ACC112 (cell line): ENCODE data around the gene DYNC2LI1.

Source experiments
- H2AFZ ChIP-seq: fragments of 200-600 bp; sonication (generic); one replicate; pipeline ENCODE4 v1.6.0; 2017; ENCODE audit warnings: antibody characterized with exemption, low read length; ENCODE audit not compliant: unreplicated experiment
- H3K27ac ChIP-seq: fragments of 200-600 bp; sonication (generic); 2 replicates; pipeline ENCODE4 v1.5.1; 2014; ENCODE audit warnings: low read depth, mild to moderate bottlenecking, antibody characterized with exemption, low read length, moderate library complexity
- H3K27me3 ChIP-seq: fragments of 200-600 bp; sonication (generic); 2 replicates; pipeline ENCODE4 v1.6.1; 2014; ENCODE audit warnings: mild to moderate bottlenecking, antibody characterized with exemption, low read length, moderate library complexity, mixed read lengths; ENCODE audit not compliant: insufficient read depth
- H3K36me3 ChIP-seq: fragments of 200-600 bp; sonication (generic); 2 replicates; pipeline ENCODE4 v1.6.1; 2016; ENCODE audit warnings: mild to moderate bottlenecking, antibody characterized with exemption, low read length, moderate library complexity, mixed read lengths; ENCODE audit not compliant: insufficient read depth
- H3K4me1 ChIP-seq: fragments of 200-600 bp; sonication (generic); one replicate; pipeline ENCODE4 v1.6.1; 2016; ENCODE audit warnings: low read length, mixed read lengths; ENCODE audit not compliant: insufficient read depth, unreplicated experiment, control insufficient read depth
- H3K4me3 ChIP-seq: fragments of 200-600 bp; sonication (generic); 2 replicates; pipeline ENCODE4 v1.5.1; 2014; ENCODE audit warnings: mild to moderate bottlenecking, low read depth, low read length
- H3K79me2 ChIP-seq: fragments of 200-600 bp; sonication (generic); one replicate; pipeline ENCODE4 v1.6.0; 2016; ENCODE audit warnings: low read length; ENCODE audit not compliant: control insufficient read depth, unreplicated experiment, insufficient read depth

The DYNC2LI1 gene

DNA sequence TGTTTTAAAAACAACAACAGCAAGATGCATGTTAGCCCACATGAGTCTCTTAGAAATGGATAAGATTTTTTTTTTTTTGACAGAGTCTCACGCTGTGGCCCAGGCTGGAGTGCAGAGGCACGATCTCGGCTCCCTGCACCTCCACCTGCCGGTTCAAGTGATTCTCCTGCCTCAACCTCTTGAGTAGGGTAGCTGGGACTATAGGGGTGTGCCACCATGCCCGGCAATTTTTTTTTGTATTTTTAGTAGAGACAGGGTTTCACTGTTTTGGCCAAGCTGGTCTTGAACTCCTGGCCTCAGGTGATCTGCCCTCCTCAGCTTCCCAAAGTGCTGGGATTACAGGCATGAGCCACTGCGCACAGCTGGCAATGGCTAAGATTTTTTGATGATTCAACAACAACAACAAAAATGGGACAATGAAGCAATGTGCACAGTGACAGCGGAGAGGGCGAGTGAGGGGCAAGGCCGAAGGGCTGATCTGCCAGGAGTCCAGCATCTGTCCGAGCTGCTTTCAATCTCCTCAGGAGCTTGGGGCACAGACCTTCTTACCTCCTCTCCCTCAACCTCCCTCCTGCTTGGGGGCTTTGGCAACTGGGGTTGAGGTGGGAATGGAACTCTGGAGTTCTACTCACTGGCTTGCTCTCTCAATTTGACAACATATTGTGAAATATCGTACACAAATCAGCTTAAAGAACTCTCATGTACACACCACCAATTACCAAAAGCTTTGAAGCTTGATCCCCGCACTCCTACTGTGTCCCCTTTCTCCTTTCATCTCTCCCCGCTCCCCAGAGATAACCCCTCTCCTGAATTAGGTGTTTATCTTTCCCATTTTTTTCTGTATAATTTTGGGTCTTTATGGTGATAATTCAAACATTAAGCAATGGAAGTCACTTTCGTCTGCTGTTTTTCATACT, 68.4 kb downstream of the DYNC2LI1 start:
- no peak overlapping the region for H3K4me3 ChIP-seq
- no peak overlapping the region for H3K27ac ChIP-seq
- no peak overlapping the region for H2AFZ ChIP-seq
- no peaks in the 10 kb centered on the region for H3K36me3 ChIP-seq
- H3K27me3 ChIP-seq, result peaks cover 33% of the 10 kb centered on the region; the same call in 1 of the 2 replicates
- H3K79me2 ChIP-seq, result no peaks in the 10 kb centered on the region
- H3K4me1 ChIP-seq, result no peaks in the 10 kb centered on the region

DNA sequence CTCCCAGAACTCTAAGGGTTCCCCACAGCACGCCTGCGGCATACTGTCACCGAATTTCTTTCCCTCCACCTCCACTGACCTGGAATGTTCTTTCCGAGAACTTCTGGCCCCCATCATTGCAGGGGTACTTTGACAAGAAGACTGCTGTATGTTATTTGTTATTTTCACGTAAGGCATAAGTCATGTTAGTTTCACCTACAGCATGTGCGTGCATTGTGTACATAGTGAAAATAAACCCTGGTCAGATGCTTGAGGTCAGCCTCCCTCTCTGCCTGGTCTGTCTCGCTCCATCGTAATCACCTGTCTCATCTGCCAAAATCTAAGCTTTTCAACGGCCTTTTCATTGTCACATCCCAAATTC, 69.0 kb downstream of the DYNC2LI1 start:
- H3K27ac ChIP-seq, result no peak overlapping the region
- peaks cover 36% of the 10 kb centered on the region; the same call in 1 of the 2 replicates for H3K27me3 ChIP-seq

DNA sequence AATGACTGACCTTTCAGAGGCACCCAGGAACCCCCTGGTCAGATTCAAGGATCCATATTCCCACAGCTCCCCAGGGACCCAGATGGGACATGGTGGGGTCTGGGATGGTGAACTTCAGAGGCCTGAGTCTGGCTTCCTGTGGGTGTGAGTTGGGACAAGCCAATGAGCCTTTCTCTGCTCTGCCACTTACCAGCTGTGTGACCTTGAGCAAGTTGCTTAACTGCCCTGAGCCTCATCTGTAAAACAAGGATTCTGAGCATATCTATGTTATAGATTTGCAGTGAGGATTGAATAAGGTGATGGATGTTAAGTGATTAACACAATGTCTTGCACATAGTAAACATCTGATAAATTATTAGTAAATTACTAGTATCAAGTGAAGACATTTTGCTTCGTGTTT, 71.3 kb downstream of the DYNC2LI1 start:
- Histone ChIP-seq H3K4me1 (no peaks in the 10 kb centered on the region), H2AFZ (no peak overlapping the region), H3K4me3 (no peak overlapping the region), H3K27me3 (peaks cover 34% of the 10 kb centered on the region), H3K79me2 (no peaks in the 10 kb centered on the region), H3K36me3 (no peaks in the 10 kb centered on the region), H3K27ac (no peak overlapping the region)

More for the DNA sequence above, 69.0 kb downstream of the DYNC2LI1 start:
- Histone ChIP-seq H2AFZ (no peak overlapping the region), H3K4me1 (no peaks in the 10 kb centered on the region), H3K79me2 (no peaks in the 10 kb centered on the region), H3K36me3 (no peaks in the 10 kb centered on the region), H3K4me3 (no peak overlapping the region)

DNA sequence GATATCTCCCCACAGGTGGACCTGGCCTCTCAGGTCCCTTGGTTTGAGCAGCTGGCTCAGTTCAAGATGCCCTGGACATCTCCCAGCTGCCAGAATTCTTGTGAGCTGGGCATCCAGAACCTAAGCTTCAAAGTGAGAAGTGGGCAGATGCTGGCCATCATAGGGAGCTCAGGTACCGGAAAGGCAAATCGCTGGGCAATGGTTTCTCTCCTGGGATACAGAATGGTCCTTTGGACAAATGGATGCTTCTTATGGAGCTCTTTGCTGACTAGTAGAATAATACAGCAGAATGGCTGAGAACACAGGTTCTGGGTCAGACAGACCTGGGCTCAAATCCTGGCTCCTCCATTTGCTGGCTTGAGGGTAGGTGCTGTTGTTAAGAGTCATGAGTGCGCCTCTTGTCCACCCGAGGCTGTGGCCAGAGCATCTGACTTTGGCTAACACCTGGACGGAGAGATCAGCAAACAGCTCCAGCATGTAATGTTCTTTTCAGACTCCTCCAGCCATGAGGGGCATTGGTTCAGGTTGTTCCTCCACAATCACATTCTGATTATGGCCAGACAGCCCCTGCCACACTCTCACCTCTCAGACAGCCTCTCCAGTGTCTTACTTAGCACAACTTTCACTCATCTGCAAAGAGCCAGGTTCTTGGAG, 72.4 kb downstream of the DYNC2LI1 start:
- Histone ChIP-seq H3K4me3 (no peak overlapping the region), H2AFZ (no peak overlapping the region), H3K27me3 (peaks cover 32% of the 10 kb centered on the region), H3K4me1 (no peaks in the 10 kb centered on the region), H3K36me3 (no peaks in the 10 kb centered on the region), H3K27ac (no peak overlapping the region), H3K79me2 (no peaks in the 10 kb centered on the region)

DNA sequence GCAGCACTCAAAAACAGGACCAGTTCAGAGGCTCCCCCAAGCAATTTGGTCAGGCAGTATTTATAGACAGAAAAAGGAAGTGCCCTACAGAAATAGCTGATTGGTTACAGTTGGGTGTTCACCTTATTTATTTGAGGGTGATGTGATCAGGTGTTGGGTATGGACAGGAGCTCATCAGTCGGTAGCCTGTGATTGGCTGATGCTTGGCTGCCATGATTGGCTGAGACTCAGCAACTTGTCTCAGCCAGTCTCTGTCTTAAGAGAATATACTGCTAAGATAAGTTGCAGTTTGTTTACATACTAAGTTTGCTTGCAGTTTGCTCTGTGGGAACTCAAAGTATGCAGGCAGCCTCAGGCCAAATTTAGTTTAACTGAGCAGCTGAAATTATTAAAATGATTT, 74.4 kb downstream of the DYNC2LI1 start:
- peaks cover 38% of the 10 kb centered on the region for H3K27me3 ChIP-seq
- no peaks in the 10 kb centered on the region for H3K36me3 ChIP-seq
- H2AFZ ChIP-seq, result no peak overlapping the region
- H3K79me2 ChIP-seq, result no peaks in the 10 kb centered on the region
- H3K4me1 ChIP-seq, result no peaks in the 10 kb centered on the region
- no peak overlapping the region for H3K4me3 ChIP-seq
- H3K27ac ChIP-seq, result no peak overlapping the region

DNA sequence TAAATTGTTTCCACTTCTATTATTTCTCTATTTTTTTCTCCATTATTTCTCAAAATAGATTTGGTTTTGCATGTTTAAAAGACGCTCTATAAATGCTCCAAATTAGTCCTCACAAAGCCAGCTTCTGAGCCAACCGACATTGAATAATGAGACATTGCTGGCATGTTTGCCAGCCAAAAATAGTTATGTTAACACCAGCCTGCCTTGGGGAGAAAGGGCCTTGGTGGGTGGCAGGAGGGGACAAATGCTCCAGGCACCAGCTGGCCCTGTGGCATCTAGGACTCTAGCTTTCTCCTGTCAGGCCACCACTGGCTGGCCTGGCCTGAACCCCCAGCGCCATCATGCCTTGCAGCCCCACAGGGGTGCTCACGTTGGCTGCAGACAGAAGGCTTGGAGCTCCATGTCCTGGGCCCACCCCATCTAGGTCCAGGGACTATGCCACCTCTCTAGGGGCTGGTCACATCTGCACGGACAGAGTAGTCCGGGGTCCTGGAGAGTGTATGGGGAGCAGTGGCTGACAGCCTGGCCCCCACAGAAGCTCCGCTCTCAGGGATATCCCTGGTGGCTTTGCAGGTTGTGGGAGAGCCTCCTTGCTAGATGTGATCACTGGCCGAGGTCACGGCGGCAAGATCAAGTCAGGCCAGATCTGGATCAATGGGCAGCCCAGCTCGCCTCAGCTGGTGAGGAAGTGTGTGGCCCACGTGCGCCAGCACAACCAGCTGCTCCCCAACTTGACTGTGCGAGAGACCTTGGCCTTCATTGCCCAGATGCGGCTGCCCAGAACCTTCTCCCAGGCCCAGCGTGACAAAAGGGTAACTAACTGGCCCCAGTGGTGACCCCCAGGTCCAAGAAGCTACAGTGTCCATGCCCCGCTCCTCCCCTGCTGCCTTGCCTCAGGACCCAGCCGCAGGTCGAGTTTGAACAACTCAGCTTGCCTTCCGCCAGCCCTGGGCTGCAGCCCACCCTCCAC, 77.5 kb downstream of the DYNC2LI1 start:
- Histone ChIP-seq H2AFZ (no peak overlapping the region), H3K36me3 (no peaks in the 10 kb centered on the region), H3K27ac (no peak overlapping the region), H3K27me3 (peaks cover 57% of the 10 kb centered on the region), H3K79me2 (no peaks in the 10 kb centered on the region), H3K4me1 (no peaks in the 10 kb centered on the region), H3K4me3 (no peak overlapping the region)

DNA sequence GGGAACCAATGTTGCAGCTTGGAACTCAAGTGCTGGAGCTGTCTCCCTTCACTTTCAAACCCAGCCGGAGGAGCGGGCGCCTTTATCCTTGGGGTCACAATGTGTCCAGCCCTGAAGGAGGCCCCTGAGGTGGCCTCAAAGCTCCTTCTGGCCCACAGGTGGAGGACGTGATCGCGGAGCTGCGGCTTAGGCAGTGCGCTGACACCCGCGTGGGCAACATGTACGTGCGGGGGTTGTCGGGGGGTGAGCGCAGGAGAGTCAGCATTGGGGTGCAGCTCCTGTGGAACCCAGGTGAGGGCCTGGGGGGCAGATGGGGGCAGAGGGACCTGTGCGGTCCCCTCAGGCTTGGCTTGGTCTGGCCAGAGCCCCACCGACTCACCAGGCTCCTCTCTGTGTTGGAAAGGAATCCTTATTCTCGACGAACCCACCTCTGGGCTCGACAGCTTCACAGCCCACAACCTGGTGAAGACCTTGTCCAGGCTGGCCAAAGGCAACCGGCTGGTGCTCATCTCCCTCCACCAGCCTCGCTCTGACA, 78.4 kb downstream of the DYNC2LI1 start:
- no peaks in the 10 kb centered on the region for H3K36me3 ChIP-seq
- no peak overlapping the region for H3K27ac ChIP-seq
- no peaks in the 10 kb centered on the region for H3K4me1 ChIP-seq

DNA sequence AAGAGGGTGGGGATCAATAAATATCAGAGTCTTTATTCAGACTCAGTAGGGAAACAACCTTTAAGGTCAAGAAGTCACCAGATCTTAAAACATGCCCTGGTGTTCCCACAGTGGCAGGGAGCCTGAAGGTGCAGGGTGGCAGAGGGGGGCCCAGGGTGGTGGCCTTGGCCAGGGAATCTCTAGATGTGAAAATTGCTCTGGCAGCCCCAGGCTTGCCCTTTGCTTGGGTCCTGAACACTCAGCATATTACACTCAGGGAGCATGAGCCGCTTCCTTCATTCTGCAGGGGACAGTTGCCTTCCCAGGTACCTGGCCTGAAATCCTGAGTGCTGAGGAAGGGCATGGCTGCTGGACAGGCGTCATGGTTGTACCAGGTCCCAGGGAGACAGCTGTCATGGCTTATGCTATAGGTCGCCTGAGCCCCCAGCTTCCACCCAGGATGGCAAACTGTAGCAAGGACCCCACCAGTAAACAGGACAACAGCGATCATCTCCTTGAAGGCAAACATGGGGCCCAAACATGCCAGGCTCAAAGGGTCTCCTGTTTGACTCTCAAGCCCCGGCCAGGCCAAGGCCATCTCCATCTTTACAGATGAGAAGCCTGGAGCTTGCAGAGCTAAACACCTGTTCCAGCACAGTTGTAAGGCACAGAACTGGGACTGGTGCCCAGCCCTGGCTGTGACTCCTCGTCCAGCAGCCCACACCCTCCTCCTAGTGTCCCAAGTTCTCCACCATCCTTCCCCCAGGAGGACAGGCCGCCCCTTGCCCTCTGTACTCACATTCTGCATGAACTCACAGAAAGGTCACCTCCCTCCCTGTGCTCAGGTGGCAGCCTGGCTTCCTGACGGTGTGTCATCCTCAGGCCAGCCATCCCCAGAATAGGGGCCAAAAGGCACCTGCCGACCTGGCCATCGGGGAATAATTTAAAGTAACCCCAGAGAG, 79.6 kb downstream of the DYNC2LI1 start:
- H3K79me2 ChIP-seq, result no peaks in the 10 kb centered on the region
- no peak overlapping the region for H3K27ac ChIP-seq
- no peaks in the 10 kb centered on the region for H3K36me3 ChIP-seq
- no peaks in the 10 kb centered on the region for H3K4me1 ChIP-seq
- no peak overlapping the region for H3K4me3 ChIP-seq
- no peak overlapping the region for H2AFZ ChIP-seq
- peaks cover 74% of the 10 kb centered on the region for H3K27me3 ChIP-seq

More for the DNA sequence above, 78.4 kb downstream of the DYNC2LI1 start:
- no peak overlapping the region for H3K4me3 ChIP-seq
- H3K27me3 ChIP-seq, result peaks cover 66% of the 10 kb centered on the region
- H2AFZ ChIP-seq, result no peak overlapping the region
- H3K79me2 ChIP-seq, result no peaks in the 10 kb centered on the region

DNA sequence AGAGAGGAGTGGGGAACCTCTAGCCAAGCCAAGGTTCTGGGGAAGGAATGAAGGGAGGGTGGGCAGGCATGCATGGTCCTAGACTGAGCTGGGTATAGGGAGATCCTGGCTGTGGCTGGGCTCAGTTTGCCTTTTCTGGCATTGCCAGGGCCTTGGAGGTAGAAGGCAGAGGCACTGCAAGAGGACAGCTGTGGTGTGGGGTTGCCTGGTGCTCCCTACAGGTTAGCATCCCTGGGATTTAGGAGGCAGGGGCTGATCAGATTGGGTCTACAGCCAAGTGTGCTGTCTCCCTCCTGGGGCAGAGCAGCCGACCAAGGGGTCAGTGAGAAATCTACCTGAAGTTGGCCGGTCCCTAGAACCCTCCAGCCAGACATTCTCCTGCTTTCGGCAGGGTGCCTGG, 80.8 kb downstream of the DYNC2LI1 start:
- Histone ChIP-seq H3K27me3 (peaks cover 86% of the 10 kb centered on the region), H2AFZ (no peak overlapping the region), H3K27ac (no peak overlapping the region), H3K4me3 (no peak overlapping the region), H3K79me2 (no peaks in the 10 kb centered on the region), H3K4me1 (no peaks in the 10 kb centered on the region), H3K36me3 (no peaks in the 10 kb centered on the region)
